DOHH2 (cell line): Measurements from ENCODE around the gene SETD1A.

Experiments used
- CTCF ChIP-seq: fragments of 200-600 bp; sonication (generic); IDR thresholded peaks from one replicate; pipeline ENCODE4 v1.5.1; 2014; ENCODE audit warnings: antibody characterized with exemption, mild to moderate bottlenecking, low read depth, low read length; ENCODE audit not compliant: poor library complexity, severe bottlenecking
- EZH2phosphoT487 ChIP-seq: fragments of 200-600 bp; sonication (generic); IDR thresholded peaks from 2 replicates; pipeline ENCODE4 v1.6.1; 2017; ENCODE audit warnings: borderline replicate concordance, mild to moderate bottlenecking, antibody characterized with exemption, low read length, moderate library complexity, mixed read lengths

GRCh38 chr16:30980023-30980371 lies 22.4 kb downstream of the SETD1A start:
- TF ChIP-seq EZH2phosphoT487 (no peak), CTCF (no peak)
